K562 (cell line): ENCODE measurements around the gene PIK3R1. TPM values are rescaled to one million over a fixed set of nuclear protein-coding genes. Genes with fewer than 3 reads are reported as not detected.

Source experiments
- ATAC-seq: fragments of 200-7000 bp; cut with Tn5 transposase; 3 replicates; pipeline ENCODE4 v1.9.1; 2020; ENCODE audit warnings: moderate library complexity
- BruUV-seq: library from RNA; stranded (reverse); fragments of 400-500 nt; replicated peaks from 2 replicates; lab custom pipeline; 2021; lab: Mats Ljungman, UMichigan
- CTCF ChIA-PET: fragments of 300-600 bp; formaldehyde crosslinking; extraction: SDS; loops from one replicate; lab custom pipeline; 2021; ENCODE audit warnings: low intra/inter-chr PET ratio; lab: Yijun Ruan, JAX
- POLR2A ChIA-PET: fragments of 300-600, 350-650 bp; sonication (Branson Sonifier 250); formaldehyde crosslinking; extraction: SDS; loops from one replicate; lab custom pipeline; 2021; ENCODE audit warnings: antibody characterized with exemption, inconsistent platforms; lab: Yijun Ruan, JAX
- DNase-seq, 4 experiments: peaks; one replicate each; pipeline versions ENCODE4 v3.0.0 to v3.0.0-alpha.2; 2011 to 2018; ENCODE audit warnings: low spot score in 3 of 4, mixed read lengths in 3 of 4; ENCODE audit errors: extremely low read depth in 1 of 4
- FAIRE-seq: peaks from 2 replicates; lab custom pipeline; 2011; peaks lifted over from hg19 to GRCh38; lab: Jason Lieb, UNC
- H2AFZ ChIP-seq: 2 replicates; pipeline ENCODE4 v1.6.0; 2011; ENCODE audit warnings: low read depth, low read length, control low read depth, inconsistent platforms
- H3K27ac ChIP-seq: fragments of 200-600 bp; 3 replicates; pipeline ENCODE4 v1.8.0; 2011; ENCODE audit warnings: low read depth, mild to moderate bottlenecking, control low read depth, inconsistent platforms, low read length, moderate library complexity, mixed read lengths; ENCODE audit errors: extremely low read depth
- H3K27me3 ChIP-seq, 2 experiments: fragments of 300-600 bp in 1 of 2; 2 replicates in 1 of 2; 3 replicates in 1 of 2; pipeline versions ENCODE4 v1.6.0 to v1.8.0; 2011; ENCODE audit warnings: inconsistent platforms in 2 of 2, low read length in 2 of 2, mild to moderate bottlenecking in 1 of 2, mixed read lengths in 1 of 2, moderate library complexity in 1 of 2; ENCODE audit not compliant: control insufficient read depth in 2 of 2, insufficient read depth in 2 of 2
- H3K36me3 ChIP-seq: fragments of 300-600 bp; 3 replicates; pipeline ENCODE4 v1.8.0; 2011; ENCODE audit warnings: mild to moderate bottlenecking, low read length, inconsistent platforms; ENCODE audit not compliant: control insufficient read depth, insufficient read depth
- H3K4me1 ChIP-seq, 2 experiments: fragments of 200-600 bp in 1 of 2; replicated peaks in 1 of 2; 2 replicates in 1 of 2; 3 replicates in 1 of 2; pipeline versions ENCODE4 v1.5.1 to v1.8.0; 2011; ENCODE audit warnings: inconsistent platforms in 2 of 2, low read length in 2 of 2, mild to moderate bottlenecking in 1 of 2, mixed read lengths in 1 of 2, moderate library complexity in 1 of 2; ENCODE audit not compliant: control insufficient read depth in 2 of 2, insufficient read depth in 2 of 2
- H3K4me2 ChIP-seq: 2 replicates; pipeline ENCODE4 v1.6.1; 2011; ENCODE audit warnings: low read length, control low read depth, inconsistent platforms, mixed read lengths; ENCODE audit not compliant: insufficient read depth
- H3K4me3 ChIP-seq: fragments of 200-600 bp; sonication (generic), shearing (Covaris generic); 2 replicates; pipeline ENCODE4 v1.5.1; 2016; ENCODE audit warnings: control low read depth, inconsistent platforms
- H3K79me2 ChIP-seq: fragments of 200-600 bp; 3 replicates; pipeline ENCODE4 v1.8.0; 2011; ENCODE audit warnings: low read length, inconsistent platforms; ENCODE audit not compliant: control insufficient read depth, insufficient read depth
- H3K9ac ChIP-seq, 2 experiments: 2 replicates each; pipeline versions ENCODE4 v1.6.0 to v1.6.1; 2011; ENCODE audit warnings: low read depth in 2 of 2, low read length in 2 of 2, control low read depth in 1 of 2, inconsistent platforms in 1 of 2, mild to moderate bottlenecking in 1 of 2, mixed read lengths in 1 of 2; ENCODE audit not compliant: insufficient read depth in 1 of 2
- H3K9me1 ChIP-seq: one replicate; pipeline ENCODE4 v1.6.0; 2011; ENCODE audit warnings: inconsistent platforms, mild to moderate bottlenecking, low read length, moderate library complexity; ENCODE audit not compliant: control insufficient read depth, insufficient read depth
- H3K9me3 ChIP-seq: replicated peaks from 2 replicates; pipeline ENCODE4 v1.5.1; 2011; ENCODE audit warnings: low read depth, low read length, inconsistent platforms; ENCODE audit not compliant: control insufficient read depth, insufficient read depth
- H4K20me1 ChIP-seq: replicated peaks from 2 replicates; pipeline ENCODE4 v1.6.1; 2011; ENCODE audit warnings: low read length, inconsistent platforms, mixed read lengths; ENCODE audit not compliant: control insufficient read depth, insufficient read depth
- KAT7 ChIP-seq: sonication (generic); formaldehyde crosslinking; IDR thresholded peaks from 2 replicates; pipeline ENCODE4 v1.8.0; 2022; ENCODE audit warnings: missing genetic modification reagents, mild to moderate bottlenecking, borderline replicate concordance
- MEIS2 ChIP-seq: fragments of 450-650 bp; IDR thresholded peaks from 2 replicates; pipeline ENCODE4 v1.6.1; 2014; ENCODE audit warnings: mild to moderate bottlenecking; ENCODE audit not compliant: partially characterized antibody
- NFIC ChIP-seq: fragments of 450-650 bp; IDR thresholded peaks from 2 replicates; pipeline ENCODE4 v1.6.1; 2017; ENCODE audit warnings: mild to moderate bottlenecking, inconsistent platforms
- NR2C2 ChIP-seq, 2 experiments: fragments of 200-800 bp in 1 of 2; sonication (Bioruptor generic) in 1 of 2; sonication (generic) in 1 of 2; formaldehyde crosslinking in 1 of 2; IDR thresholded peaks; 2 replicates each; pipeline versions ENCODE4 v1.6.1 to v1.8.0; 2016 to 2022; ENCODE audit warnings: mild to moderate bottlenecking in 1 of 2, missing compliant biosample characterization in 1 of 2, missing genetic modification characterization in 1 of 2, missing genetic modification reagents in 1 of 2
- PTBP1 ChIP-seq: fragments of 200-400 bp; formaldehyde crosslinking; IDR thresholded peaks from 2 replicates; pipeline ENCODE4 v1.6.1; 2017; ENCODE audit warnings: low read depth, low read length
- ZNF75A ChIP-seq: fragments of 450-650 bp; formaldehyde crosslinking; IDR thresholded peaks from 2 replicates; pipeline ENCODE4 v1.4.0; 2020; ENCODE audit warnings: mild to moderate bottlenecking
- in situ Hi-C: fragments of 300-500 bp; cut with MboI; formaldehyde crosslinking; loops from 4 replicates; pipeline ENCODE4 v1.15.0; 2018; ENCODE audit warnings: inconsistent platforms, mixed read lengths
- intact Hi-C: fragments of 100-400 bp; cut with micrococcal nuclease; formaldehyde crosslinking; loops from 2 replicates; pipeline ENCODE4 v1.14.2; 2022
- polyA plus RNA-seq, 8 experiments: library from polyadenylated mRNA; depleted of rRNA in 4 of 8; stranded (reverse) in 5 of 8; unstranded in 3 of 8; fragments of >200 nt; fragmentation: Nextera tagmentation in 2 of 8; fragmentation: Illumina TruSeq in 1 of 8; extraction: Ambion mirVana in 2 of 8; extraction: Trizol in 1 of 8; gene quantifications; 2 replicates each; pipeline versions ENCODE4 v1.2.1 to v1.2.3, GENCODE V29; 2011 to 2014; ENCODE audit warnings: inconsistent platforms in 1 of 8, missing spikeins in 1 of 8
- total RNA-seq, 7 experiments: library from RNA; depleted of rRNA in 6 of 7; stranded (reverse); fragments of >200 nt in 6 of 7; fragmentation: Illumina TruSeq in 2 of 7; extraction: Trizol in 2 of 7; gene quantifications; 2 replicates each; pipeline versions ENCODE4 v1.2.1 to v1.2.3, GENCODE V29; 2011 to 2021; ENCODE audit warnings: low replicate concordance in 1 of 7
- TF ChIP-seq, protein P1 (sequence below): fragments of 450-650 bp; IDR thresholded peaks from 2 replicates; pipeline ENCODE4 v1.6.1; 2017; ENCODE audit warnings: antibody characterized with exemption, mild to moderate bottlenecking
- TF ChIP-seq, protein P2 (sequence below), 2 experiments: IDR thresholded peaks in 1 of 2; conservative IDR thresholded peaks in 1 of 2; 2 replicates each; pipeline ENCODE4 v1.6.1; 2016; ENCODE audit warnings: low read depth in 2 of 2, mild to moderate bottlenecking in 1 of 2, missing compliant biosample characterization in 1 of 2, missing genetic modification characterization in 1 of 2, moderate library complexity in 1 of 2
- TF ChIP-seq, protein P3 (sequence below): fragments of 450-650 bp; IDR thresholded peaks from 2 replicates; pipeline ENCODE4 v1.6.1; 2016

PIK3R1 gene
- total and polyA plus RNA-seq, 9 of the 15 experiments (the other 6 are each of a cell fraction or from before 2014, with no cell fraction given), result 1.1 to 9.7 (median 4.8) TPM

DNA sequence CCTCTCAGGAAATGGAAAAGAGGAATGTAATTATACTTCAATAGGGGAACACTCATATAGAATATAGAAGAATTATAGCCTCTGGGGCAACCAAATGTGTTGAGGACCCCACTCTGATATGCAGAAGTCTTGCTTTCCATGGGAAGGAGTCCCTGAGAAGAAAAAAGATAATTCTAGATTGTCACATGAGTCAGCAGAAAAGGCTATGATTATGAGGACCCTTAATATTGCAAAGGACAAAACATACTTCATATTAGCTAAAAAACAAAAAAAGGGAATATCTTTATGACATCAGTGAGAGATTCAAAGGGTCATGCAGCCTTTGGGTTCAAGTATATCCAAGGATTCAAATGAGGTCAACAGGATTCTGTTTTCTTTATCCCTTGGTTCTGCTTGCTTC lies 119.5 kb downstream of the PIK3R1 start (continued):
- TF ChIP-seq, protein P1, sequence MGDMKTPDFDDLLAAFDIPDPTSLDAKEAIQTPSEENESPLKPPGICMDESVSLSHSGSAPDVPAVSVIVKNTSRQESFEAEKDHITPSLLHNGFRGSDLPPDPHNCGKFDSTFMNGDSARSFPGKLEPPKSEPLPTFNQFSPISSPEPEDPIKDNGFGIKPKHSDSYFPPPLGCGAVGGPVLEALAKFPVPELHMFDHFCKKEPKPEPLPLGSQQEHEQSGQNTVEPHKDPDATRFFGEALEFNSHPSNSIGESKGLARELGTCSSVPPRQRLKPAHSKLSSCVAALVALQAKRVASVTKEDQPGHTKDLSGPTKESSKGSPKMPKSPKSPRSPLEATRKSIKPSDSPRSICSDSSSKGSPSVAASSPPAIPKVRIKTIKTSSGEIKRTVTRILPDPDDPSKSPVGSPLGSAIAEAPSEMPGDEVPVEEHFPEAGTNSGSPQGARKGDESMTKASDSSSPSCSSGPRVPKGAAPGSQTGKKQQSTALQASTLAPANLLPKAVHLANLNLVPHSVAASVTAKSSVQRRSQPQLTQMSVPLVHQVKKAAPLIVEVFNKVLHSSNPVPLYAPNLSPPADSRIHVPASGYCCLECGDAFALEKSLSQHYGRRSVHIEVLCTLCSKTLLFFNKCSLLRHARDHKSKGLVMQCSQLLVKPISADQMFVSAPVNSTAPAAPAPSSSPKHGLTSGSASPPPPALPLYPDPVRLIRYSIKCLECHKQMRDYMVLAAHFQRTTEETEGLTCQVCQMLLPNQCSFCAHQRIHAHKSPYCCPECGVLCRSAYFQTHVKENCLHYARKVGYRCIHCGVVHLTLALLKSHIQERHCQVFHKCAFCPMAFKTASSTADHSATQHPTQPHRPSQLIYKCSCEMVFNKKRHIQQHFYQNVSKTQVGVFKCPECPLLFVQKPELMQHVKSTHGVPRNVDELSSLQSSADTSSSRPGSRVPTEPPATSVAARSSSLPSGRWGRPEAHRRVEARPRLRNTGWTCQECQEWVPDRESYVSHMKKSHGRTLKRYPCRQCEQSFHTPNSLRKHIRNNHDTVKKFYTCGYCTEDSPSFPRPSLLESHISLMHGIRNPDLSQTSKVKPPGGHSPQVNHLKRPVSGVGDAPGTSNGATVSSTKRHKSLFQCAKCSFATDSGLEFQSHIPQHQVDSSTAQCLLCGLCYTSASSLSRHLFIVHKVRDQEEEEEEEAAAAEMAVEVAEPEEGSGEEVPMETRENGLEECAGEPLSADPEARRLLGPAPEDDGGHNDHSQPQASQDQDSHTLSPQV, result peak; percentile 29; the same call in 1 of the 2 replicates

DNA sequence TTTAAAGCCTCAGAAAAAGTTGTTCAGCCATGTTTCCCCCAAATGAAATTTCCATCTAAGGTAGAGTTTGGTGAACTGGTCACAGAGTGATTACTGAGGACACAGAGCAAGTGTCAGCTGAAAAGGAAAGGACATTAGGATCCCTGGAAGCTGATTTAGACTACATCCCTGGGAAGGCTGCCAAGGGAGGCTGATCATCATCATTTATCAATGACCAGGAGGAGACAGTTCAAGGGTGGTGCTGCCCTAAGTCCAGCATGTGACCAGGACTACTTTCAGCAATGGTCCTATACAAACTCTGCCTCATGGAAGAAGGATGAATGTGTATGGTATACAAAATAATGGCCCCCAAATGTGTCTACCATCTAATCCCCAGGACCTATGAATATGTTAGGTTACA lies 120.6 kb downstream of the PIK3R1 start:
- H3K9me3 ChIP-seq, result no peaks in the 10 kb centered on the region
- ATAC-seq (no peak), FAIRE-seq (peak; percentile 51), DNase-seq (peak in 1 of 4 experiments; percentile 56)
- H3K4me3 ChIP-seq, result no peak overlapping the region
- no peaks in the 10 kb centered on the region for H4K20me1 ChIP-seq
- peaks cover 3 to 27% of the 10 kb centered on the region in 2 experiments; a peak in 3 of 5 replicates for H3K4me1 ChIP-seq
- CTCF ChIA-PET, result no interaction called here
- H2AFZ ChIP-seq, result no peak overlapping the region
- no peaks in the 10 kb centered on the region for H3K79me2 ChIP-seq
- H3K36me3 ChIP-seq, result no peaks in the 10 kb centered on the region; the same call in 2 of the 3 replicates
- in situ Hi-C loops, result no loop called here
- POLR2A ChIA-PET, result no interaction called here
- H3K27ac ChIP-seq, result no peak overlapping the region
- no peak overlapping the region for H3K4me2 ChIP-seq
- H3K9me1 ChIP-seq, result no peaks in the 10 kb centered on the region
- intact Hi-C loops, result no loop called here
- no peak overlapping the region for H3K9ac ChIP-seq
- TF ChIP-seq KAT7 (CRISPR knock-in tag) (no peak), ZNF75A (CRISPR knock-in tag) (no peak), MEIS2 (peak; percentile 86), PTBP1 (no peak), NR2C2 (CRISPR knock-in tag; IDR thresholded peaks at IDR 0.05) (no peak), NR2C2 (tag; IDR thresholded peaks at IDR 0.05) (peak; percentile 36; the same call in 1 of the 2 replicates), NFIC (peak; percentile 78)
- TF ChIP-seq, protein P2, sequence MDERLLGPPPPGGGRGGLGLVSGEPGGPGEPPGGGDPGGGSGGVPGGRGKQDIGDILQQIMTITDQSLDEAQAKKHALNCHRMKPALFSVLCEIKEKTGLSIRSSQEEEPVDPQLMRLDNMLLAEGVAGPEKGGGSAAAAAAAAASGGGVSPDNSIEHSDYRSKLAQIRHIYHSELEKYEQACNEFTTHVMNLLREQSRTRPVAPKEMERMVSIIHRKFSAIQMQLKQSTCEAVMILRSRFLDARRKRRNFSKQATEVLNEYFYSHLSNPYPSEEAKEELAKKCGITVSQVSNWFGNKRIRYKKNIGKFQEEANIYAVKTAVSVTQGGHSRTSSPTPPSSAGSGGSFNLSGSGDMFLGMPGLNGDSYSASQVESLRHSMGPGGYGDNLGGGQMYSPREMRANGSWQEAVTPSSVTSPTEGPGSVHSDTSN (CRISPR knock-in tag; IDR thresholded peaks at IDR 0.05; ENCODE audit: low read depth), result no peak
- TF ChIP-seq, protein P2 (tag; conservative IDR thresholded peaks at IDR 0.05; ENCODE audit: low read depth), result peak; percentile 92
- TF ChIP-seq, protein P3, sequence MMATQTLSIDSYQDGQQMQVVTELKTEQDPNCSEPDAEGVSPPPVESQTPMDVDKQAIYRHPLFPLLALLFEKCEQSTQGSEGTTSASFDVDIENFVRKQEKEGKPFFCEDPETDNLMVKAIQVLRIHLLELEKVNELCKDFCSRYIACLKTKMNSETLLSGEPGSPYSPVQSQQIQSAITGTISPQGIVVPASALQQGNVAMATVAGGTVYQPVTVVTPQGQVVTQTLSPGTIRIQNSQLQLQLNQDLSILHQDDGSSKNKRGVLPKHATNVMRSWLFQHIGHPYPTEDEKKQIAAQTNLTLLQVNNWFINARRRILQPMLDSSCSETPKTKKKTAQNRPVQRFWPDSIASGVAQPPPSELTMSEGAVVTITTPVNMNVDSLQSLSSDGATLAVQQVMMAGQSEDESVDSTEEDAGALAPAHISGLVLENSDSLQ, result 0 out of 2 replicates have a peak, but pooled peaks have one; percentile 19
- BruUV-seq, result no TSS peak
- H3K27me3 ChIP-seq, result no peaks in the 10 kb centered on the region; a peak in 1 of 5 replicates
